Hepatocyte (in vitro differentiated cells): ENCODE results near the gene B4GALNT2. TPM values are rescaled to one million over a fixed set of nuclear protein-coding genes. Genes with fewer than 3 reads are reported as not detected.

ENCODE experiments used
- DNase-seq: peaks from one replicate; pipeline ENCODE4 v3.0.0-alpha.2; 2016; ENCODE audit warnings: low spot score
- H2AFZ ChIP-seq: fragments of 200-600 bp; sonication (generic); 2 replicates; pipeline ENCODE4 v1.6.0; 2016; ENCODE audit warnings: antibody characterized with exemption, mild to moderate bottlenecking
- H3K27ac ChIP-seq: fragments of 200-600 bp; sonication (generic); 2 replicates; pipeline ENCODE4 v1.5.1; 2016; ENCODE audit warnings: mild to moderate bottlenecking
- H3K27me3 ChIP-seq: fragments of 200-600 bp; sonication (generic); 2 replicates; pipeline ENCODE4 v1.6.1; 2016
- H3K36me3 ChIP-seq: fragments of 200-600 bp; sonication (generic); replicated peaks from 2 replicates; pipeline ENCODE4 v1.5.1; 2016; ENCODE audit warnings: low read depth; ENCODE audit not compliant: insufficient read depth
- H3K4me1 ChIP-seq: fragments of 200-600 bp; sonication (generic); 2 replicates; pipeline ENCODE4 v1.5.1; 2016; ENCODE audit warnings: mild to moderate bottlenecking, moderate library complexity; ENCODE audit not compliant: insufficient read depth
- H3K4me2 ChIP-seq: fragments of 200-600 bp; sonication (generic); 2 replicates; pipeline ENCODE4 v1.6.0; 2016
- H3K4me3 ChIP-seq: fragments of 200-600 bp; sonication (generic); 2 replicates; pipeline ENCODE4 v1.5.1; 2016; ENCODE audit warnings: mild to moderate bottlenecking
- H3K79me2 ChIP-seq: fragments of 200-600 bp; sonication (generic); 2 replicates; pipeline ENCODE4 v1.6.0; 2017; ENCODE audit warnings: mild to moderate bottlenecking
- H3K9me2 ChIP-seq: fragments of 200-600 bp; sonication (generic); replicated peaks from 2 replicates; pipeline ENCODE4 v1.6.0; 2017; ENCODE audit warnings: mild to moderate bottlenecking; ENCODE audit not compliant: insufficient read depth
- H3K9me3 ChIP-seq: fragments of 200-600 bp; sonication (generic); 2 replicates; pipeline ENCODE4 v1.5.1; 2016; ENCODE audit warnings: low read depth, mild to moderate bottlenecking
- H4K20me1 ChIP-seq: fragments of 200-600 bp; sonication (generic); 2 replicates; pipeline ENCODE4 v1.6.0; 2016; ENCODE audit warnings: mild to moderate bottlenecking; ENCODE audit not compliant: insufficient read depth, poor library complexity, severe bottlenecking
- EZH2 ChIP-seq: fragments of 200-600 bp; sonication (generic); IDR thresholded peaks from 2 replicates; pipeline ENCODE4 v1.6.1; 2016; ENCODE audit warnings: antibody characterized with exemption, mild to moderate bottlenecking, borderline replicate concordance
- EZH2phosphoT487 ChIP-seq: fragments of 200-600 bp; sonication (generic); IDR thresholded peaks from one replicate; pipeline ENCODE4 v1.6.1; 2018; ENCODE audit warnings: antibody characterized with exemption, mild to moderate bottlenecking, low read depth, moderate library complexity; ENCODE audit not compliant: unreplicated experiment, severe bottlenecking
- WGBS: methylation state at CpG from one replicate; pipeline ENCODE4 v1.1.6; 2016; ENCODE audit warnings: low lambda C conversion rate; ENCODE audit errors: missing lambda C conversion rate; 5-methylcytosine and 5-hydroxymethylcytosine counted together
- polyA plus RNA-seq: library from polyadenylated mRNA; unstranded; fragments of >200 nt; fragmentation: Nextera tagmentation; extraction: Ambion mirVana; gene quantifications from 2 replicates; pipeline ENCODE4 v1.2.1, GENCODE V29; 2016
- total RNA-seq: library from RNA; depleted of rRNA; stranded (reverse); fragments of >200 nt; gene quantifications from 2 replicates; pipeline ENCODE4 v1.2.3, GENCODE V29; 2014
- TF ChIP-seq, protein P1 (sequence below): fragments of 200-600 bp; sonication (generic); IDR thresholded peaks from 2 replicates; pipeline ENCODE4 v1.5.1; 2016; ENCODE audit warnings: antibody characterized with exemption, mild to moderate bottlenecking; ENCODE audit not compliant: poor library complexity

Gene B4GALNT2
- total and polyA plus RNA-seq, 2 experiments from 2014 or later, result 0.40 to 1.3 TPM

- H3K4me2 ChIP-seq, result no peak overlapping the region
- no peaks in the 10 kb centered on the region for H3K36me3 ChIP-seq
- H3K27me3 ChIP-seq, result no peaks in the 10 kb centered on the region
- H4K20me1 ChIP-seq, result no peaks in the 10 kb centered on the region
- no peak overlapping the region for H3K4me3 ChIP-seq
- TF ChIP-seq EZH2, result no peak
- no peak for TF ChIP-seq EZH2phosphoT487
- TF ChIP-seq, protein P1, sequence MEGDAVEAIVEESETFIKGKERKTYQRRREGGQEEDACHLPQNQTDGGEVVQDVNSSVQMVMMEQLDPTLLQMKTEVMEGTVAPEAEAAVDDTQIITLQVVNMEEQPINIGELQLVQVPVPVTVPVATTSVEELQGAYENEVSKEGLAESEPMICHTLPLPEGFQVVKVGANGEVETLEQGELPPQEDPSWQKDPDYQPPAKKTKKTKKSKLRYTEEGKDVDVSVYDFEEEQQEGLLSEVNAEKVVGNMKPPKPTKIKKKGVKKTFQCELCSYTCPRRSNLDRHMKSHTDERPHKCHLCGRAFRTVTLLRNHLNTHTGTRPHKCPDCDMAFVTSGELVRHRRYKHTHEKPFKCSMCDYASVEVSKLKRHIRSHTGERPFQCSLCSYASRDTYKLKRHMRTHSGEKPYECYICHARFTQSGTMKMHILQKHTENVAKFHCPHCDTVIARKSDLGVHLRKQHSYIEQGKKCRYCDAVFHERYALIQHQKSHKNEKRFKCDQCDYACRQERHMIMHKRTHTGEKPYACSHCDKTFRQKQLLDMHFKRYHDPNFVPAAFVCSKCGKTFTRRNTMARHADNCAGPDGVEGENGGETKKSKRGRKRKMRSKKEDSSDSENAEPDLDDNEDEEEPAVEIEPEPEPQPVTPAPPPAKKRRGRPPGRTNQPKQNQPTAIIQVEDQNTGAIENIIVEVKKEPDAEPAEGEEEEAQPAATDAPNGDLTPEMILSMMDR, result no peak
- H3K9me3 ChIP-seq, result no peaks in the 10 kb centered on the region
- WGBS, result 87% methylated on average over 8 of the region's 8 CpGs
- H3K4me1 ChIP-seq, result peaks cover 33% of the 10 kb centered on the region
- H3K79me2 ChIP-seq, result no peaks in the 10 kb centered on the region
- H3K9me2 ChIP-seq, result no peaks in the 10 kb centered on the region
- H3K27ac ChIP-seq, result no peak overlapping the region
- H2AFZ ChIP-seq, result no peak overlapping the region
- DNase-seq, result no peak
Measured at GRCh38 chr17:49104511-49105074, 28.0 kb upstream of the B4GALNT2 start.

GRCh38 chr17:49106321-49107210 lies 26.0 kb upstream of the B4GALNT2 start:
- no peaks in the 10 kb centered on the region for H4K20me1 ChIP-seq
- WGBS, result 34% methylated on average over 5 of the region's 5 CpGs
- H3K4me3 ChIP-seq, result no peak overlapping the region
- H3K4me2 ChIP-seq, result peak overlapping the region; percentile 31
- no peaks in the 10 kb centered on the region for H3K9me3 ChIP-seq
- H3K27me3 ChIP-seq, result no peaks in the 10 kb centered on the region
- no peaks in the 10 kb centered on the region for H3K9me2 ChIP-seq
- peak; percentile 61 for DNase-seq
- no peaks in the 10 kb centered on the region for H3K36me3 ChIP-seq
- H3K4me1 ChIP-seq, result peaks cover 23% of the 10 kb centered on the region
- H3K79me2 ChIP-seq, result no peaks in the 10 kb centered on the region
- TF ChIP-seq EZH2phosphoT487, result no peak
- TF ChIP-seq, protein P1, result no peak
- no peak for TF ChIP-seq EZH2
- no peak overlapping the region for H2AFZ ChIP-seq
- peak overlapping the region; percentile 82 for H3K27ac ChIP-seq

- DNase-seq, result no peak
- peak overlapping the region; percentile 9 for H3K27ac ChIP-seq
Measured at GRCh38 chr17:49107211-49107557, 25.4 kb upstream of the B4GALNT2 start.

More at GRCh38 chr17:49107211-49107557, 25.4 kb upstream of the B4GALNT2 start:
- no peaks in the 10 kb centered on the region for H3K36me3 ChIP-seq
- H3K79me2 ChIP-seq, result no peaks in the 10 kb centered on the region
- H3K27me3 ChIP-seq, result no peaks in the 10 kb centered on the region
- H3K9me3 ChIP-seq, result no peaks in the 10 kb centered on the region
- H3K4me3 ChIP-seq, result no peak overlapping the region
- 96% methylated on average over 1 of the region's 1 CpG for WGBS
- TF ChIP-seq EZH2 (no peak), EZH2phosphoT487 (no peak)
- TF ChIP-seq, protein P1, result no peak
- no peaks in the 10 kb centered on the region for H4K20me1 ChIP-seq
- H3K4me1 ChIP-seq, result peaks cover 23% of the 10 kb centered on the region
- no peak overlapping the region for H3K4me2 ChIP-seq
- no peaks in the 10 kb centered on the region for H3K9me2 ChIP-seq
- H2AFZ ChIP-seq, result no peak overlapping the region
